ENCODE data around the gene PKHD1.

- TF ChIP-seq POLR2A (IDR thresholded peaks at IDR 0.05; ENCODE audit: low read length) (no peak), GATA1 (IDR thresholded peaks at IDR 0.05; ENCODE audit: low read depth, low read length) (no peak)
Observed at GRCh38 chr6:52116605-52116948, 29.2 kb upstream of the PKHD1 start.
